Measurements from ENCODE around the gene LY6G6F. TPM values are rescaled to one million over a fixed set of nuclear protein-coding genes. Genes with fewer than 3 reads are reported as not detected.
A peak's percentile ranks its signal among the peaks of the same experiment; 100 is the strongest.

The LY6G6F gene
- total RNA-seq, 1 donor from 2014 or later, result not detected

GRCh38 chr6:31690231-31691077 lies 16.2 kb upstream of the LY6G6F start:
- no peak for DNase-seq (ENCODE audit: extremely low spot score, unreplicated experiment)
- Mint-ChIP-seq H3K9me3 (no peaks in the 10 kb centered on the region), H3K27me3 (no peaks in the 10 kb centered on the region)

DNA sequence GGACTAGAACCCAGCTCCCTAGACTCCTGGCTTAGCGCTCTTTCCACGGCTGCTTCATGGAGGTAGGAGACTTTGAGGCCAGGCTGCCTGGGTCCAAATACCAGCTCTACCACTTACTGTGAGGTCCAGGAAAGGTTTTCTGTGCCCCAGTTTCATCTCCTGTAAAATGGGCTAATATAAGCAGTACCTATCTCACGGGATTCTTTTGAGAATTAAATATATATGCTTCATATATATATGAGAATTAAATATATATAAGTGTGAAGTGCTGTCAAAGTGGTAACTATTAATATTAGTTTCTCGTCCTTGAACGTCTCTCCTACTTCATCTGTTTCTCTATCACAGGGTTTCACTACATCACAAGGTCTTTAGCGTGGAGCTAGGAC lies 15.6 kb upstream of the LY6G6F start:
- TF ChIP-seq, protein P1, sequence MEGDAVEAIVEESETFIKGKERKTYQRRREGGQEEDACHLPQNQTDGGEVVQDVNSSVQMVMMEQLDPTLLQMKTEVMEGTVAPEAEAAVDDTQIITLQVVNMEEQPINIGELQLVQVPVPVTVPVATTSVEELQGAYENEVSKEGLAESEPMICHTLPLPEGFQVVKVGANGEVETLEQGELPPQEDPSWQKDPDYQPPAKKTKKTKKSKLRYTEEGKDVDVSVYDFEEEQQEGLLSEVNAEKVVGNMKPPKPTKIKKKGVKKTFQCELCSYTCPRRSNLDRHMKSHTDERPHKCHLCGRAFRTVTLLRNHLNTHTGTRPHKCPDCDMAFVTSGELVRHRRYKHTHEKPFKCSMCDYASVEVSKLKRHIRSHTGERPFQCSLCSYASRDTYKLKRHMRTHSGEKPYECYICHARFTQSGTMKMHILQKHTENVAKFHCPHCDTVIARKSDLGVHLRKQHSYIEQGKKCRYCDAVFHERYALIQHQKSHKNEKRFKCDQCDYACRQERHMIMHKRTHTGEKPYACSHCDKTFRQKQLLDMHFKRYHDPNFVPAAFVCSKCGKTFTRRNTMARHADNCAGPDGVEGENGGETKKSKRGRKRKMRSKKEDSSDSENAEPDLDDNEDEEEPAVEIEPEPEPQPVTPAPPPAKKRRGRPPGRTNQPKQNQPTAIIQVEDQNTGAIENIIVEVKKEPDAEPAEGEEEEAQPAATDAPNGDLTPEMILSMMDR (conservative IDR thresholded peaks at IDR 0.05), result no peak
- Mint-ChIP-seq H3K27ac (no peak overlapping the region), H3K4me3 (no peak overlapping the region), H3K4me1 (ENCODE audit: unreplicated experiment) (no peaks in the 10 kb centered on the region), H3K27me3 (no peaks in the 10 kb centered on the region), H3K9me3 (no peaks in the 10 kb centered on the region), H3K36me3 (peaks cover 12% of the 10 kb centered on the region)
- no peak for DNase-seq (ENCODE audit: extremely low spot score, unreplicated experiment)

More at GRCh38 chr6:31690231-31691077, 16.2 kb upstream of the LY6G6F start:
- peak overlapping the region; percentile 90 for H3K27ac Mint-ChIP-seq
- TF ChIP-seq, protein P1 (conservative IDR thresholded peaks at IDR 0.05), result no peak
- no peaks in the 10 kb centered on the region for H3K4me1 Mint-ChIP-seq (ENCODE audit: unreplicated experiment)
- peak overlapping the region; percentile 31 for H3K4me3 Mint-ChIP-seq
- H3K36me3 Mint-ChIP-seq, result peaks cover 13% of the 10 kb centered on the region

DNA sequence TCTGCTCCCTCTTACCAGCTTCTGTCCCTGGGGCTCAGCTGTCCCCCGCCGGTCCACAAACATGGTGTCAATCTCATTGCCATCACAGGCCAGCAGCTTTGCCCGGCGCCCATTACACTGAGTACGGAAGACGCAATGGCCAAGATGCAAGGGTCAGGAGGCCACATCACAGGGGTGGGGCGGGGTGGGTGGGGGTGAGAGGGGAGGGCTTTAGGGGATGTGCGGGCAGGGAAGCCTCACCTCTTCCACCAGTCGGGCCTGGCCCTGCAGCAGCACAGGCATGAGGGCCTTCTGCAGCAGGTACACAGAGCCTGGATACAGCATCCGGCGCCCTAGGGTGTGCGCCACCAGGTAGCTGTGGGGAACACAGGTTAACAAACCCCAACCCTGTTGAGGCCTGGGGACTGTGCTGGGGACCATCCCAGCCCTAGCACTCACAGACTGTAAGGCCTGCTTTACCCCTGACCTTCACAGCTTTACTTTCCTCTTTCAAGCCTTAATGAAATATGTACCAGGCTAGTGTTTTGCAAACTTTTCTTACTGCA lies 15.0 kb upstream of the LY6G6F start:
- no peak overlapping the region for H3K4me3 Mint-ChIP-seq
- peaks cover 8% of the 10 kb centered on the region for H3K36me3 Mint-ChIP-seq
- no peaks in the 10 kb centered on the region for H3K9me3 Mint-ChIP-seq
- no peaks in the 10 kb centered on the region for H3K4me1 Mint-ChIP-seq (ENCODE audit: unreplicated experiment)
- no peak for DNase-seq (ENCODE audit: extremely low spot score, unreplicated experiment)
- H3K27ac Mint-ChIP-seq, result no peak overlapping the region
- TF ChIP-seq, protein P1 (conservative IDR thresholded peaks at IDR 0.05), result no peak
- no peaks in the 10 kb centered on the region for H3K27me3 Mint-ChIP-seq

DNA sequence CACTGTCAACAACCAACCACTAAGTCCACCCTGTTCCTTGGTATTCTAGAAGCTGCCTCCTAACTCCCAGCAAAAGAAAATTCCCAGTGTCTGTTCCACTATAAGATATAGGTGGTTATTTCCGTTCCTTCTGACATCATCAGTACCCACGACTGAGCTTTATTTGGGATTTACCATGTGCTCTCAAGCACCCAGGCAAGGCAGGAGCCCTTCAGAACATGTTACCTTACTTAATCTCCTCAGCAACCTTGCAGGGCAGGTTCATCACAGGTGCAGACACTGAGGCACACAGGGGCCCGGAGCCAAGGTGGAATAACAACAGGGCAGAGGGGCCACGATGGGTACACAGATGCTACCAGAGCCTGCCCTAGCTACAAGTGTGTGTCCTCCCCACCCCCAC lies 14.3 kb upstream of the LY6G6F start:
- TF ChIP-seq, protein P1 (conservative IDR thresholded peaks at IDR 0.05), result no peak
- no peaks in the 10 kb centered on the region for H3K27me3 Mint-ChIP-seq
- no peak overlapping the region for H3K4me3 Mint-ChIP-seq
- H3K36me3 Mint-ChIP-seq, result peaks cover 14% of the 10 kb centered on the region
- H3K27ac Mint-ChIP-seq, result no peak overlapping the region
- H3K4me1 Mint-ChIP-seq (ENCODE audit: unreplicated experiment), result no peaks in the 10 kb centered on the region
- no peaks in the 10 kb centered on the region for H3K9me3 Mint-ChIP-seq
- no peak for DNase-seq (ENCODE audit: extremely low spot score, unreplicated experiment)

GRCh38 chr6:31692886-31693285 lies 13.8 kb upstream of the LY6G6F start:
- Mint-ChIP-seq H3K36me3 (peaks cover 20% of the 10 kb centered on the region), H3K4me1 (ENCODE audit: unreplicated experiment) (no peaks in the 10 kb centered on the region), H3K27ac (no peak overlapping the region), H3K9me3 (no peaks in the 10 kb centered on the region), H3K4me3 (no peak overlapping the region), H3K27me3 (no peaks in the 10 kb centered on the region)
- TF ChIP-seq, protein P1 (conservative IDR thresholded peaks at IDR 0.05), result no peak
- DNase-seq (ENCODE audit: extremely low spot score, unreplicated experiment), result no peak

Data from type B pancreatic cell (in vitro differentiated cells).